Thoracic aorta (tissue), 2 donors: ENCODE results near the gene CDH23. TPM values are rescaled to one million over a fixed set of nuclear protein-coding genes. Genes with fewer than 3 reads are reported as not detected.

Experiments
- ATAC-seq: fragments of 150-250 bp; one replicate; pipeline ENCODE4 v1.8.0; 2017; ENCODE audit warnings: low read depth; ENCODE audit not compliant: insufficient number of reproducible peaks, low FRiP score
- DNase-seq: peaks from one replicate; pipeline ENCODE4 v3.0.0-alpha.2; 2020; ENCODE audit warnings: low spot score
- H3K27ac ChIP-seq, 2 donors: fragments of 200-600 bp; sonication (generic); 1 replicate in 1 of 2; 2 replicates in 1 of 2; pipeline ENCODE4 v1.5.1; 2016; ENCODE audit warnings: mild to moderate bottlenecking in 2 of 2, moderate library complexity in 2 of 2
- H3K27me3 ChIP-seq: fragments of 200-600 bp; sonication (generic); replicated peaks from 2 replicates; pipeline ENCODE4 v1.6.0; 2016; ENCODE audit warnings: mild to moderate bottlenecking; ENCODE audit not compliant: insufficient read depth
- H3K36me3 ChIP-seq: fragments of 200-600 bp; sonication (generic); one replicate; pipeline ENCODE4 v1.5.1; 2016
- H3K4me1 ChIP-seq, 2 donors: fragments of 200-600 bp; sonication (generic); 1 replicate in 1 of 2; 2 replicates in 1 of 2; pipeline versions ENCODE4 v1.5.1 to v1.6.0; 2016; ENCODE audit warnings: low read depth in 2 of 2, mild to moderate bottlenecking in 1 of 2; ENCODE audit not compliant: control insufficient read depth in 1 of 2
- H3K4me3 ChIP-seq: fragments of 200-600 bp; sonication (generic); 2 replicates; pipeline ENCODE4 v1.5.1; 2016; ENCODE audit warnings: mild to moderate bottlenecking
- H3K9me3 ChIP-seq: fragments of 200-600 bp; sonication (generic); 2 replicates; pipeline ENCODE4 v1.5.1; 2016
- total RNA-seq, 2 donors: library from RNA; depleted of rRNA; stranded (reverse); fragments of >200 nt; gene quantifications; one replicate each; pipeline versions ENCODE4 v1.1.0 to v1.2.3, GENCODE V29; 2016
- TF ChIP-seq, protein P1 (sequence below): fragments of 200-600 bp; sonication (generic); IDR thresholded peaks from one replicate; pipeline ENCODE4 v1.5.1; 2019; ENCODE audit warnings: antibody characterized with exemption

The CDH23 gene
- total RNA-seq, 2 donors from 2014 or later = 10.6 to 10.8 TPM

DNA sequence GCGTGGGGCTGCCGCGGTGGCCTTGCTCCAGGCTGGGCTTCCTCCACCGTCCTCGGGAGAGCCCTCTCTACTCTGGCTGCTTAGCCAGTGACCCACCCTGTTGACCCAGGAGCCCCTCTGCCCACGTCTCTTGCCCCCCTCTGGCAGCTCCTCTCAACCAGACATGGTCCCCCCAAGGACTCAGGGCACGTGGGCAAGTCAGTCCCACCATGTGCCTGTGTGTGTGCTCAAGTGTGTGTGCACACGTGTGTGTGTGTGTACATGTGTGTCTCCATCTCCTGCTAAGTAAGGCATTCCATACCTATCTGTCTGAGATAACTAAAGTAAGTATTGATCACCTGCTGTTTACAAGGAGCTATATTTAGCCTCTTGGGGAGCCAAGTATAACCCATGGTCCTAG lies 221.9 kb downstream of the CDH23 start:
- Histone ChIP-seq H3K4me3 (no peak overlapping the region), H3K4me1 (peaks cover 20 to 39% of the 10 kb centered on the region in 2 donors), H3K9me3 (no peaks in the 10 kb centered on the region), H3K36me3 (no peaks in the 10 kb centered on the region), H3K27me3 (no peaks in the 10 kb centered on the region), H3K27ac (no peak overlapping the region)
- TF ChIP-seq, protein P1, sequence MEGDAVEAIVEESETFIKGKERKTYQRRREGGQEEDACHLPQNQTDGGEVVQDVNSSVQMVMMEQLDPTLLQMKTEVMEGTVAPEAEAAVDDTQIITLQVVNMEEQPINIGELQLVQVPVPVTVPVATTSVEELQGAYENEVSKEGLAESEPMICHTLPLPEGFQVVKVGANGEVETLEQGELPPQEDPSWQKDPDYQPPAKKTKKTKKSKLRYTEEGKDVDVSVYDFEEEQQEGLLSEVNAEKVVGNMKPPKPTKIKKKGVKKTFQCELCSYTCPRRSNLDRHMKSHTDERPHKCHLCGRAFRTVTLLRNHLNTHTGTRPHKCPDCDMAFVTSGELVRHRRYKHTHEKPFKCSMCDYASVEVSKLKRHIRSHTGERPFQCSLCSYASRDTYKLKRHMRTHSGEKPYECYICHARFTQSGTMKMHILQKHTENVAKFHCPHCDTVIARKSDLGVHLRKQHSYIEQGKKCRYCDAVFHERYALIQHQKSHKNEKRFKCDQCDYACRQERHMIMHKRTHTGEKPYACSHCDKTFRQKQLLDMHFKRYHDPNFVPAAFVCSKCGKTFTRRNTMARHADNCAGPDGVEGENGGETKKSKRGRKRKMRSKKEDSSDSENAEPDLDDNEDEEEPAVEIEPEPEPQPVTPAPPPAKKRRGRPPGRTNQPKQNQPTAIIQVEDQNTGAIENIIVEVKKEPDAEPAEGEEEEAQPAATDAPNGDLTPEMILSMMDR = no peak
- ATAC-seq = no peak
- DNase-seq = no peak

- H3K4me1 ChIP-seq = peaks cover 20 to 31% of the 10 kb centered on the region in 2 donors
- peak overlapping the region; percentile 12 to 14 for H3K27ac ChIP-seq
- no peak for DNase-seq
- H3K36me3 ChIP-seq = no peaks in the 10 kb centered on the region
- no peaks in the 10 kb centered on the region for H3K9me3 ChIP-seq
- TF ChIP-seq, protein P1 = no peak
- H3K4me3 ChIP-seq = no peak overlapping the region
- no peaks in the 10 kb centered on the region for H3K27me3 ChIP-seq
- ATAC-seq = no peak
These were observed 223.9 kb downstream of the CDH23 start for GRCh38 chr10:71620642-71621041.

GRCh38 chr10:71621231-71622153 lies 224.8 kb downstream of the CDH23 start:
- ATAC-seq (peak; percentile 13), DNase-seq (no peak)
- H3K9me3 ChIP-seq = no peaks in the 10 kb centered on the region
- peak overlapping the region in 1 of 2 donors; percentile 12 for H3K27ac ChIP-seq
- H3K4me3 ChIP-seq = no peak overlapping the region
- H3K4me1 ChIP-seq = peaks cover 20 to 31% of the 10 kb centered on the region in 2 donors
- no peaks in the 10 kb centered on the region for H3K36me3 ChIP-seq
- no peaks in the 10 kb centered on the region for H3K27me3 ChIP-seq
- TF ChIP-seq, protein P1 = no peak

DNA sequence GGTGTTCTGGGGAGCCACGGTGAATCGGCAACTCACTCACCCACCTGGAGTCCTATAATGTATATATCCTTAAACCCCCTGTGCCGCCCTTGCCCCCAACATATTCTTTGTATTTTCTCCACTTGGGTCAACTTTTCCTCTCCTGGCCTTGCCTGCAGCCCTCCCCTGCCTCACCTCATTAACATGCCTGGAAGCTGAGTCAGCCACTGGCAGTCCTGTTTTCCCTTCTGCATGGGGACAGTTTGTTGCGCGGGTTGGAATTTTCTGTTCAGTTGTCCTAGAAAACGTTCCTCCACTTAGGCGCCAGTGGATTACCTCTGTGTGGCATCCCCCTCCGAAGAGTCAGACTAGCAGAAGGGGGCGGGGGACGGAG lies 225.4 kb downstream of the CDH23 start:
- ATAC-seq (no peak), DNase-seq (no peak)
- Histone ChIP-seq H3K36me3 (no peaks in the 10 kb centered on the region), H3K27me3 (no peaks in the 10 kb centered on the region), H3K9me3 (no peaks in the 10 kb centered on the region), H3K4me1 (peaks cover 20 to 31% of the 10 kb centered on the region in 2 donors), H3K4me3 (peak overlapping the region; percentile 44), H3K27ac (peak overlapping the region in 1 of 2 donors; percentile 2)
- TF ChIP-seq, protein P1 = no peak

DNA sequence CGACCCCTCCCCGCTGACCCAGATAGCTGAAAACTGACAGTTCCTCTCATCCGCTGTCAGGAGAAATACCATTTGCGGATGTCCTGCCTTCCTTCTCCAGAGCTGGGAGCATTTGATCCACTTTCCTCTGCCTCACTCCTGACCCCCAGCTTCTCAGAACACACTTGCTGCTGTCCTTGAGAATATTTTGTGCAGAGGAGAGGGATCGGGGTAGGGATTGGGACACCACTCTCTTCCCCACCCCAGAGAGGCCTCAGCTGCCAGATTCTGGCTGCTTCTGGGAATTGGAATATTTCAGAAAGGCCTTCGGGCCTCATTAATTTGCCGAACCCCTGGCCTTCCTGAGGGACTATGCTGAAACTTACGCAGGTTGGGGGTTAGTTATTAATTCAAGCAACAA lies 225.9 kb downstream of the CDH23 start:
- no peak for DNase-seq
- Histone ChIP-seq H3K27ac (peak overlapping the region in 1 of 2 donors; percentile 2), H3K4me1 (peaks cover 20 to 31% of the 10 kb centered on the region in 2 donors), H3K4me3 (peak overlapping the region; percentile 44), H3K27me3 (no peaks in the 10 kb centered on the region), H3K36me3 (no peaks in the 10 kb centered on the region), H3K9me3 (no peaks in the 10 kb centered on the region)
- TF ChIP-seq, protein P1 = no peak
- no peak for ATAC-seq
